Measurements from ENCODE around the gene CSE1L.
"Not testable (repeated sequence)": the region's sequence is repeated elsewhere in the genome, so short reads cannot be mapped to it uniquely, and the experiment has no call there.

CSE1L gene

GRCh38 chr20:49074521-49074920, 28.4 kb downstream of the CSE1L start:
- in situ Hi-C loops (cut with MboI; ENCODE audit: low sequenced_read_pairs), result no loop called here

- in situ Hi-C loops (cut with MboI; ENCODE audit: low sequenced_read_pairs), result no loop called here
Observed at GRCh38 chr20:49078310-49078709, 32.2 kb downstream of the CSE1L start.

GRCh38 chr20:49082295-49082694, 36.2 kb downstream of the CSE1L start:
- in situ Hi-C loops (cut with MboI; ENCODE audit: low sequenced_read_pairs), result not testable (repeated sequence)

GRCh38 chr20:49091104-49091503, 45.0 kb downstream of the CSE1L start:
- in situ Hi-C loops (cut with MboI; ENCODE audit: low sequenced_read_pairs), result no loop called here

GRCh38 chr20:49091762-49092161, 45.6 kb downstream of the CSE1L start:
- in situ Hi-C loops (cut with MboI; ENCODE audit: low sequenced_read_pairs), result no loop called here

GRCh38 chr20:49096203-49096730, 50.2 kb downstream of the CSE1L start:
- in situ Hi-C loops (cut with MboI; ENCODE audit: low sequenced_read_pairs), result no loop called here

- in situ Hi-C loops (cut with MboI; ENCODE audit: low sequenced_read_pairs), result no loop called here
Observed at GRCh38 chr20:49097159-49097558, 51.0 kb downstream of the CSE1L start.

- in situ Hi-C loops (cut with MboI; ENCODE audit: low sequenced_read_pairs), result no loop called here
Observed at GRCh38 chr20:49098136-49098535, 52.0 kb downstream of the CSE1L start.

GRCh38 chr20:49099011-49099410, 52.9 kb downstream of the CSE1L start:
- in situ Hi-C loops (cut with MboI; ENCODE audit: low sequenced_read_pairs), result no loop called here

GRCh38 chr20:49100292-49100691, 54.2 kb downstream of the CSE1L start:
- in situ Hi-C loops (cut with MboI; ENCODE audit: low sequenced_read_pairs), result not testable (repeated sequence)

- in situ Hi-C loops (cut with MboI; ENCODE audit: low sequenced_read_pairs), result no loop called here
Observed at GRCh38 chr20:49100972-49101371, 54.9 kb downstream of the CSE1L start.

GRCh38 chr20:49103019-49103418, 56.9 kb downstream of the CSE1L start:
- in situ Hi-C loops (cut with MboI; ENCODE audit: low sequenced_read_pairs), result no loop called here

- in situ Hi-C loops (cut with MboI; ENCODE audit: low sequenced_read_pairs), result no loop called here
Observed at GRCh38 chr20:49103647-49104364, 57.7 kb downstream of the CSE1L start.

GRCh38 chr20:49104365-49104648, 58.2 kb downstream of the CSE1L start:
- in situ Hi-C loops (cut with MboI; ENCODE audit: low sequenced_read_pairs), result no loop called here

- in situ Hi-C loops (cut with MboI; ENCODE audit: low sequenced_read_pairs), result not testable (repeated sequence)
Observed at GRCh38 chr20:49104979-49105547, 59.0 kb downstream of the CSE1L start.

GRCh38 chr20:49106328-49106727, 60.2 kb downstream of the CSE1L start:
- in situ Hi-C loops (cut with MboI; ENCODE audit: low sequenced_read_pairs), result no loop called here

- in situ Hi-C loops (cut with MboI; ENCODE audit: low sequenced_read_pairs), result no loop called here
Observed at GRCh38 chr20:49110767-49111694, 64.9 kb downstream of the CSE1L start.

GRCh38 chr20:49112596-49113274, 66.6 kb downstream of the CSE1L start:
- in situ Hi-C loops (cut with MboI; ENCODE audit: low sequenced_read_pairs), result no loop called here

- in situ Hi-C loops (cut with MboI; ENCODE audit: low sequenced_read_pairs), result no loop called here
Observed at GRCh38 chr20:49115564-49115963, 69.5 kb downstream of the CSE1L start.

GRCh38 chr20:49118307-49118706, 72.2 kb downstream of the CSE1L start:
- in situ Hi-C loops (cut with MboI; ENCODE audit: low sequenced_read_pairs), result no loop called here

GRCh38 chr20:49119988-49120387, 73.9 kb downstream of the CSE1L start:
- in situ Hi-C loops (cut with MboI; ENCODE audit: low sequenced_read_pairs), result no loop called here

Data from hTERT RPE-1 (cell line).